ENCODE results near the gene CFAP299.

The CFAP299 gene

GRCh38 chr4:80412322-80412721 is 76.8 kb downstream of the CFAP299 start:
- TF ChIP-seq ZFX (IDR thresholded peaks at IDR 0.05; ENCODE audit: borderline replicate concordance) (no peak), CTCF (IDR thresholded peaks at IDR 0.05) (no peak)
- no peak overlapping the region for H3K27ac ChIP-seq

- H3K27ac ChIP-seq: no peak overlapping the region
- no peak for TF ChIP-seq CTCF (IDR thresholded peaks at IDR 0.05)
- no peak for TF ChIP-seq ZFX (IDR thresholded peaks at IDR 0.05; ENCODE audit: borderline replicate concordance)
Measured at GRCh38 chr4:80413086-80413485, 77.6 kb downstream of the CFAP299 start.

- H3K27ac ChIP-seq: no peak overlapping the region
- TF ChIP-seq ZFX (IDR thresholded peaks at IDR 0.05; ENCODE audit: borderline replicate concordance): no peak
- no peak for TF ChIP-seq CTCF (IDR thresholded peaks at IDR 0.05)
Measured at GRCh38 chr4:80417019-80417418, 81.5 kb downstream of the CFAP299 start.

GRCh38 chr4:80419946-80420345 is 84.4 kb downstream of the CFAP299 start:
- no peak for TF ChIP-seq CTCF (IDR thresholded peaks at IDR 0.05)
- TF ChIP-seq ZFX (IDR thresholded peaks at IDR 0.05; ENCODE audit: borderline replicate concordance): no peak
- H3K27ac ChIP-seq: no peak overlapping the region

GRCh38 chr4:80420638-80421037 is 85.1 kb downstream of the CFAP299 start:
- no peak overlapping the region for H3K27ac ChIP-seq
- TF ChIP-seq ZFX (IDR thresholded peaks at IDR 0.05; ENCODE audit: borderline replicate concordance): no peak
- no peak for TF ChIP-seq CTCF (IDR thresholded peaks at IDR 0.05)

GRCh38 chr4:80422727-80423404 is 87.3 kb downstream of the CFAP299 start:
- H3K27ac ChIP-seq: no peak overlapping the region
- TF ChIP-seq CTCF (IDR thresholded peaks at IDR 0.05) (no peak), ZFX (IDR thresholded peaks at IDR 0.05; ENCODE audit: borderline replicate concordance) (no peak)

- no peak for TF ChIP-seq CTCF (IDR thresholded peaks at IDR 0.05)
- TF ChIP-seq ZFX (IDR thresholded peaks at IDR 0.05; ENCODE audit: borderline replicate concordance): no peak
- no peak overlapping the region for H3K27ac ChIP-seq
Measured at GRCh38 chr4:80423553-80424224, 88.2 kb downstream of the CFAP299 start.
